ENCODE results near the gene GP5. TPM values are rescaled to one million over a fixed set of nuclear protein-coding genes. Genes with fewer than 3 reads are reported as not detected.
A peak's percentile ranks its signal among the peaks of the same experiment; 100 is the strongest.

GP5 gene
- total RNA-seq, 5 donors from 2014 or later (not counting 1 experiment from before 2014, with no cell fraction given) = 5.1 to 8.4 (median 6.3) TPM

- no peaks in the 10 kb centered on the region for H3K36me3 Mint-ChIP-seq
- peaks cover 0 to 47% of the 10 kb centered on the region in 2 experiments for H3K27me3 ChIP-seq (replicated peaks in 1 of 2; ENCODE audit: control insufficient read depth in 2 of 2, extremely low read depth in 1 of 2, insufficient read depth in 2 of 2, low read length in 1 of 2)
- H3K27ac ChIP-seq (ENCODE audit: low read length) = no peak overlapping the region
- 70% methylated on average over 6 of the region's 6 CpGs for whole genome bisulfite sequencing (ENCODE audit: insufficient coverage)
- peaks cover 7 to 13% of the 10 kb centered on the region in 2 donors for H3K27me3 Mint-ChIP-seq
- H3K27ac Mint-ChIP-seq = no peak overlapping the region
- CTCF ChIA-PET = no interaction called here
- no peaks in the 10 kb centered on the region for H3K36me3 ChIP-seq (ENCODE audit: control insufficient read depth in 2 of 2, extremely low read depth in 1 of 2, insufficient read depth in 1 of 2, low read length in 1 of 2)
- POLR2A ChIA-PET = no interaction called here
- no peaks in the 10 kb centered on the region for H3K9me3 Mint-ChIP-seq
- no peaks in the 10 kb centered on the region for H3K9me3 ChIP-seq
- no peaks in the 10 kb centered on the region for H3K4me1 Mint-ChIP-seq
- ATAC-seq (replicated peaks in 1 of 4) (no peak), DNase-seq (peak in 1 of 35 experiments; percentile 2)
- H3K4me3 ChIP-seq (ENCODE audit: control insufficient read depth in 1 of 2, extremely low read depth in 1 of 2, low read length in 1 of 2) = no peak overlapping the region
- no peak overlapping the region for H3K4me3 Mint-ChIP-seq
- H3K4me1 ChIP-seq (ENCODE audit: control insufficient read depth in 1 of 2, extremely low read depth in 1 of 2, insufficient read depth in 2 of 2, low read length in 2 of 2) = no peaks in the 10 kb centered on the region
These were observed 14.9 kb downstream of the GP5 start for GRCh38 chr3:194384156-194384555.

DNA sequence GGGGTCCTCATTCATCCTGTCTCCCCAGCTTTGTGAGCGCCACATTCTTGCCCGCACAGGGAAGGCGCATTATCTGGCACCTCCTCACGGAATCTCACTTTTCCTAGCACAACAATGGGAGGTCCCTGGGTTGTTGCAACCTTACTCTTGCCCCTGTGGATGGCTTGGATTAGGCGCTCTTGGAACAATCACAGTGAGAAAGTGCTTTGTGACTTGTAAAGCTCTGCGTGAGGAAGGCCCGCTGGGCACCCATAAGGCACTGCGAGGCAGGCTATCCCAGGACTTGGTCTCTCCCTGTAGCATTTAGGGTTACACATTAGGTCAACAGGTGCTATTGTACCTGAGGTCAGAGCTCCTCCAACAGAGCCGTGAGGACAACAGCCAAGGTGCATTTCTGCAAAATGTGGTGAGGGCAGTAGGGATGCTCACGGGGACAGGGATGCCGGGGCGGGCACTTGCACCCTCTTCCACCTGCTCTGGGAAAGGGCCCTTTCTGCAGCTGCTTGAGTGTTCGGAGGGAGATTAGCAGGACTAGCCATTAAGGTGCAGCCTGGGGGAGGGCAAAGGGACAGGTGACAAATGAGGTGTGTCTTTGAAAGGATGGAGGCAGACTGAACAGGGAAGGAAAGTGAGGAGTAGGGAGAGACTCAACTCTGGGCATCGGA is 15.7 kb downstream of the GP5 start:
- H3K36me3 ChIP-seq (ENCODE audit: control insufficient read depth in 2 of 2, extremely low read depth in 1 of 2, insufficient read depth in 1 of 2, low read length in 1 of 2) = no peaks in the 10 kb centered on the region
- ATAC-seq (replicated peaks in 1 of 4) (no peak), DNase-seq (no peak)
- no peaks in the 10 kb centered on the region for H3K4me1 ChIP-seq (ENCODE audit: control insufficient read depth in 1 of 2, extremely low read depth in 1 of 2, insufficient read depth in 2 of 2, low read length in 2 of 2)
- ChIA-PET CTCF (no interaction called here), POLR2A (interaction anchor here in 1 of 2 donors (0.6 kb wide), 1 partner anchor 15 kb away, joined by 5 read pairs; no protein-coding TSS in a partner anchor)
- Mint-ChIP-seq H3K36me3 (no peaks in the 10 kb centered on the region), H3K4me1 (no peaks in the 10 kb centered on the region), H3K27me3 (peaks cover 12 to 17% of the 10 kb centered on the region in 2 donors), H3K9me3 (no peaks in the 10 kb centered on the region), H3K4me3 (no peak overlapping the region), H3K27ac (no peak overlapping the region)
- whole genome bisulfite sequencing (ENCODE audit: insufficient coverage) = 93% methylated on average over 11 of the region's 14 CpGs
- no peak overlapping the region for H3K27ac ChIP-seq (ENCODE audit: low read length)
- no peaks in the 10 kb centered on the region for H3K9me3 ChIP-seq
- H3K4me3 ChIP-seq (ENCODE audit: control insufficient read depth in 1 of 2, extremely low read depth in 1 of 2, low read length in 1 of 2) = no peak overlapping the region
- peaks cover 0 to 47% of the 10 kb centered on the region in 2 experiments for H3K27me3 ChIP-seq (replicated peaks in 1 of 2; ENCODE audit: control insufficient read depth in 2 of 2, extremely low read depth in 1 of 2, insufficient read depth in 2 of 2, low read length in 1 of 2)

DNA sequence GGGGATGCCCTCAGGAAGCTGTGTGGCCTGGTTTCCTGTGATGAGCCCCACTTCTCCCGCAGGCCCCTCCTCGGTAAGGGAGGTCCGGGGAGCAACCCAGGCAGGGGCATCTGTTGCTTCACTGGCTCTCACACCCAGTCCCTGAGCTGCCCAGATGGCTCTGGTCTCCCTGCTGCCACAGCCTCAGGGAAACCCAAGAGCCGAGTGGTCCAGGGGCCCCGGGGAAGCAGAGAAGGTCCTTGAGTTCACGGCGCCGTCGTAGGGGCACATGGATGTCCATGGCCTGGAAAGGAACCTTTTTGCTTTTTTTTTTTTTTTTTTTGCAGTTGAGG is 16.2 kb downstream of the GP5 start:
- H3K27me3 ChIP-seq (replicated peaks in 1 of 2; ENCODE audit: control insufficient read depth in 2 of 2, extremely low read depth in 1 of 2, insufficient read depth in 2 of 2, low read length in 1 of 2) = peaks cover 0 to 50% of the 10 kb centered on the region in 2 experiments
- no peaks in the 10 kb centered on the region for H3K4me1 ChIP-seq (ENCODE audit: control insufficient read depth in 1 of 2, extremely low read depth in 1 of 2, insufficient read depth in 2 of 2, low read length in 2 of 2)

GRCh38 chr3:194382196-194382891 is 16.7 kb downstream of the GP5 start:
- Mint-ChIP-seq H3K4me1 (no peaks in the 10 kb centered on the region), H3K36me3 (no peaks in the 10 kb centered on the region)
- POLR2A ChIA-PET = no interaction called here

More for the DNA sequence above, 16.2 kb downstream of the GP5 start:
- Mint-ChIP-seq H3K4me3 (no peak overlapping the region), H3K36me3 (no peaks in the 10 kb centered on the region), H3K4me1 (no peaks in the 10 kb centered on the region), H3K9me3 (no peaks in the 10 kb centered on the region), H3K27ac (no peak overlapping the region), H3K27me3 (peaks cover 12 to 20% of the 10 kb centered on the region in 2 donors)
- peak in 1 of 4 experiments; percentile 27 for ATAC-seq (replicated peaks in 1 of 4)
- H3K36me3 ChIP-seq (ENCODE audit: control insufficient read depth in 2 of 2, extremely low read depth in 1 of 2, insufficient read depth in 1 of 2, low read length in 1 of 2) = no peaks in the 10 kb centered on the region
- WGBS (ENCODE audit: insufficient coverage) = 88% methylated on average over 6 of the region's 9 CpGs
- CTCF ChIA-PET = no interaction called here
- DNase-seq = no peak
- POLR2A ChIA-PET = interaction anchor here in 1 of 2 donors (0.6 kb wide), 1 partner anchor 15 kb away, joined by 5 read pairs; no protein-coding TSS in a partner anchor
- H3K27ac ChIP-seq (ENCODE audit: low read length) = no peak overlapping the region
- no peak overlapping the region for H3K4me3 ChIP-seq (ENCODE audit: control insufficient read depth in 1 of 2, extremely low read depth in 1 of 2, low read length in 1 of 2)
- no peaks in the 10 kb centered on the region for H3K9me3 ChIP-seq

DNA sequence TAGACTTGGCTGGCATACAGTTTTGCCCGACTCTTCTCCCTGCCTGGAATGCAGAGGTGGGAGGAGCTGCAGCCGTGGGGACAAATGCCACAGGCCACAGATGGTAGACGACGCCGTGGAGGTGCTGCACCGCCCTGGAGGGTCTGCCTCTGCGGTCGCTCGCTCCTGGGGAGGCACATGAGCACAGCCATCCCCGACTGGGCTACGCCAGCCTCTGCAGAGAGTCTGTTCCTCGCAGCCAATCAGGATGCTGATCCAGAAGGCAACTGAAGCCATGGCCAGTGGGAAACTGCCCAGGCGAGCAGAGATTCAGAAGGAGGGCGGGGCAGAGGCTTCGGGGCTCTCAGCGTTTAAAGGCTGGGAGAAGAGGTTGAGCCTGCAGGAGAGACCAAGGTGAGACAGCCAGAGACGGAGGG is 17.6 kb downstream of the GP5 start:
- POLR2A ChIA-PET = interaction anchor here in 1 of 2 donors (0.7 kb wide), 1 partner anchor 14 kb away, joined by 3 read pairs; no protein-coding TSS in a partner anchor
- no peak for DNase-seq
- H3K36me3 ChIP-seq (ENCODE audit: control insufficient read depth in 2 of 2, extremely low read depth in 1 of 2, insufficient read depth in 1 of 2, low read length in 1 of 2) = no peaks in the 10 kb centered on the region
- H3K4me3 Mint-ChIP-seq = no peak overlapping the region
- no peak for ATAC-seq (replicated peaks in 1 of 4)
- no peaks in the 10 kb centered on the region for H3K9me3 Mint-ChIP-seq
- H3K27ac ChIP-seq (ENCODE audit: low read length) = no peak overlapping the region
- H3K36me3 Mint-ChIP-seq = no peaks in the 10 kb centered on the region
- H3K27ac Mint-ChIP-seq = no peak overlapping the region
- no peaks in the 10 kb centered on the region for H3K4me1 Mint-ChIP-seq
- CTCF ChIA-PET = no interaction called here
- peaks cover 12 to 20% of the 10 kb centered on the region in 2 donors for H3K27me3 Mint-ChIP-seq
- H3K4me1 ChIP-seq (ENCODE audit: control insufficient read depth in 1 of 2, extremely low read depth in 1 of 2, insufficient read depth in 2 of 2, low read length in 2 of 2) = no peaks in the 10 kb centered on the region
- no peak overlapping the region for H3K4me3 ChIP-seq (ENCODE audit: control insufficient read depth in 1 of 2, extremely low read depth in 1 of 2, low read length in 1 of 2)
- H3K27me3 ChIP-seq (replicated peaks in 1 of 2; ENCODE audit: control insufficient read depth in 2 of 2, extremely low read depth in 1 of 2, insufficient read depth in 2 of 2, low read length in 1 of 2) = peaks cover 0 to 50% of the 10 kb centered on the region in 2 experiments
- 77% methylated on average over 17 of the region's 17 CpGs for WGBS (ENCODE audit: insufficient coverage)
- H3K9me3 ChIP-seq = no peaks in the 10 kb centered on the region

More at GRCh38 chr3:194382196-194382891, 16.7 kb downstream of the GP5 start:
- Mint-ChIP-seq H3K27me3 (peaks cover 12 to 20% of the 10 kb centered on the region in 2 donors), H3K27ac (no peak overlapping the region), H3K9me3 (no peaks in the 10 kb centered on the region), H3K4me3 (no peak overlapping the region)
- DNase-seq (no peak), ATAC-seq (replicated peaks in 1 of 4) (no peak)
- Histone ChIP-seq H3K4me1 (ENCODE audit: control insufficient read depth in 1 of 2, extremely low read depth in 1 of 2, insufficient read depth in 2 of 2, low read length in 2 of 2) (no peaks in the 10 kb centered on the region), H3K27ac (ENCODE audit: low read length) (no peak overlapping the region), H3K36me3 (ENCODE audit: control insufficient read depth in 2 of 2, extremely low read depth in 1 of 2, insufficient read depth in 1 of 2, low read length in 1 of 2) (no peaks in the 10 kb centered on the region), H3K9me3 (no peaks in the 10 kb centered on the region), H3K4me3 (ENCODE audit: control insufficient read depth in 1 of 2, extremely low read depth in 1 of 2, low read length in 1 of 2) (no peak overlapping the region), H3K27me3 (replicated peaks in 1 of 2; ENCODE audit: control insufficient read depth in 2 of 2, extremely low read depth in 1 of 2, insufficient read depth in 2 of 2, low read length in 1 of 2) (peaks cover 0 to 50% of the 10 kb centered on the region in 2 experiments)
- WGBS (ENCODE audit: insufficient coverage) = 83% methylated on average over 16 of the region's 20 CpGs
- CTCF ChIA-PET = no interaction called here

DNA sequence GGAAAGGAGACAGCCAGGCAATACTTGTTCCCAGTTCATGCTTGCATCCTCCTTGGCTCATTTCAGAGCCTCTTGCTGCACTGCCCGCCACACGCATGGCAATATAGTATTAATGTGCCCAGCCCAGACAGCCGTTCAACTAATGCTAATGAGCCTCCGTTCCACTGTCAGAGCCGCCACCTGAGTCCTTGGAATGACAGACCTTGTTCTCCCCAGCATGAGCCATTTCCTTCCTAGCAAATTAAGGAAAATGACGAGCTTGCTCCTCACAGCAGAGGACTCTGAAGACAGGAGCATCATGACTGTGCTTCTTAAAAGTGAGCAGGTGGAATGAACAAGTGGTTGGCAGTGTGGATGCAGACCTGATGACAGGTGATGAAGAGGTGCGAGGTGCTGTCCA is 18.7 kb downstream of the GP5 start:
- H3K36me3 ChIP-seq (ENCODE audit: control insufficient read depth in 2 of 2, extremely low read depth in 1 of 2, insufficient read depth in 1 of 2, low read length in 1 of 2) = no peaks in the 10 kb centered on the region
- H3K9me3 ChIP-seq = no peaks in the 10 kb centered on the region
- CTCF ChIA-PET = no interaction called here
- H3K4me3 ChIP-seq (ENCODE audit: control insufficient read depth in 1 of 2, extremely low read depth in 1 of 2, low read length in 1 of 2) = no peak overlapping the region
- POLR2A ChIA-PET = no interaction called here
- H3K4me1 ChIP-seq (ENCODE audit: control insufficient read depth in 1 of 2, extremely low read depth in 1 of 2, insufficient read depth in 2 of 2, low read length in 2 of 2) = no peaks in the 10 kb centered on the region
- no peak for DNase-seq
- Mint-ChIP-seq H3K27me3 (peaks cover 12 to 26% of the 10 kb centered on the region in 2 donors), H3K4me1 (no peaks in the 10 kb centered on the region), H3K9me3 (no peaks in the 10 kb centered on the region), H3K27ac (no peak overlapping the region), H3K36me3 (no peaks in the 10 kb centered on the region), H3K4me3 (no peak overlapping the region)
- no peak for ATAC-seq (replicated peaks in 1 of 4)
- WGBS (ENCODE audit: insufficient coverage) = 59% methylated on average over 5 of the region's 7 CpGs
- H3K27ac ChIP-seq (ENCODE audit: low read length) = no peak overlapping the region
- peaks cover 0 to 46% of the 10 kb centered on the region in 2 experiments for H3K27me3 ChIP-seq (replicated peaks in 1 of 2; ENCODE audit: control insufficient read depth in 2 of 2, extremely low read depth in 1 of 2, insufficient read depth in 2 of 2, low read length in 1 of 2)
